HG03342 (cell line): Measurements from ENCODE around the gene SETX.
"Not testable (repeated sequence)": the region's sequence is repeated elsewhere in the genome, so short reads cannot be mapped to it uniquely, and the experiment has no call there.

Experiments used
- ATAC-seq: cut with Tn5 transposase; IDR thresholded peaks from one replicate; pipeline ENCODE4 v1.9.1; 2021; ENCODE audit warnings: mild to moderate bottlenecking, moderate library complexity; ENCODE audit not compliant: unreplicated experiment

Gene SETX

GRCh38 chr9:132354637-132355355, at the start of gene SETX:
Gene SETX, minus strand, starts transcription at chr9:132354986. Its CDS starts 5,558 bp downstream, at chr9:132349428.
- peak; percentile 81 for ATAC-seq

- ATAC-seq: no peak
Measured at GRCh38 chr9:132404228-132404881, 49.6 kb upstream of the SETX start.

- no peak for ATAC-seq
Measured at GRCh38 chr9:132401824-132402223, 47.0 kb upstream of the SETX start.

- ATAC-seq: no peak
Measured at GRCh38 chr9:132395560-132395959, 40.8 kb upstream of the SETX start.

- no peak for ATAC-seq
Measured at GRCh38 chr9:132391449-132391848, 36.7 kb upstream of the SETX start.

- ATAC-seq: no peak
Measured at GRCh38 chr9:132390966-132391365, 36.2 kb upstream of the SETX start.

- no peak for ATAC-seq
Measured at GRCh38 chr9:132387133-132387532, 32.3 kb upstream of the SETX start.

GRCh38 chr9:132384376-132384775, 29.6 kb upstream of the SETX start:
- ATAC-seq: no peak

- ATAC-seq: no peak
Measured at GRCh38 chr9:132383462-132383883, 28.7 kb upstream of the SETX start.

GRCh38 chr9:132381966-132382541, 27.3 kb upstream of the SETX start:
- peak; percentile 63 for ATAC-seq

GRCh38 chr9:132378416-132378815, 23.6 kb upstream of the SETX start:
- not testable (repeated sequence) for ATAC-seq

GRCh38 chr9:132377769-132378168, 23.0 kb upstream of the SETX start:
- not testable (repeated sequence) for ATAC-seq

- ATAC-seq: no peak
Measured at GRCh38 chr9:132372177-132373095, 17.6 kb upstream of the SETX start.

GRCh38 chr9:132370592-132370991, 15.8 kb upstream of the SETX start:
- ATAC-seq: no peak

GRCh38 chr9:132369421-132369820, 14.6 kb upstream of the SETX start:
- no peak for ATAC-seq

GRCh38 chr9:132367613-132368313, 13.0 kb upstream of the SETX start:
- no peak for ATAC-seq

- ATAC-seq: no peak
Measured at GRCh38 chr9:132366481-132366880, 11.7 kb upstream of the SETX start.

- ATAC-seq: no peak
Measured at GRCh38 chr9:132365986-132366385, 11.2 kb upstream of the SETX start.

- ATAC-seq: no peak
Measured at GRCh38 chr9:132364068-132364467, 9.3 kb upstream of the SETX start.

- no peak for ATAC-seq
Measured at GRCh38 chr9:132357764-132358163, 3.0 kb upstream of the SETX start.
